HG03432 (cell line): ENCODE measurements around the gene TMOD3.
"Not testable (repeated sequence)": the region's sequence is repeated elsewhere in the genome, so short reads cannot be mapped to it uniquely, and the experiment has no call there.

Experiments used
- ATAC-seq: cut with Tn5 transposase; IDR thresholded peaks from one replicate; pipeline ENCODE4 v1.9.1; 2021; ENCODE audit warnings: mild to moderate bottlenecking, moderate library complexity; ENCODE audit not compliant: unreplicated experiment

TMOD3 gene

GRCh38 chr15:51829376-51830275, at the start of gene TMOD3:
Gene TMOD3, plus strand, starts transcription at chr15:51829653. Its CDS starts 33,232 bp downstream, at chr15:51862885.
- ATAC-seq: peak; percentile 93

DNA sequence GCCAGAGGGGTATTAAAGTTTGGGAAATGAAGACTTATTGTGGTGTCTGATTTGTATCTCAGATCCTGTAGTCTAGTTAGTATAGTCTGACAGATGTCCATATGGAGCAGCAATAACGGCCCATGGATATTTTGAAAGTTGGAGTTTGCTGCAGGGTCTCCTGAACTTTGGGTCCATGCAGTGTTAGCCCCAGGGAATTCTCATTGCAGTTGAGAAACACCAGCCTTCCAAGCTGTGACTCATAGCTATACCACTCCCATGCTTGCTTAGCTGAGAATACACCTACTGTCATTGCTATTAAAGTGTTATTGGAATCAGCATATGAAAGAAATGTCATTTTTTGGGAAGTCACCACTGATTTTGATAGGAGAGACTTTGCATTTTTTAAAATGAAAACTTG, 48.8 kb upstream of the TMOD3 start:
- ATAC-seq: no peak

- no peak for ATAC-seq
Observed at GRCh38 chr15:51781506-51781905, 47.9 kb upstream of the TMOD3 start.

GRCh38 chr15:51782357-51782896, 47.0 kb upstream of the TMOD3 start:
- no peak for ATAC-seq

DNA sequence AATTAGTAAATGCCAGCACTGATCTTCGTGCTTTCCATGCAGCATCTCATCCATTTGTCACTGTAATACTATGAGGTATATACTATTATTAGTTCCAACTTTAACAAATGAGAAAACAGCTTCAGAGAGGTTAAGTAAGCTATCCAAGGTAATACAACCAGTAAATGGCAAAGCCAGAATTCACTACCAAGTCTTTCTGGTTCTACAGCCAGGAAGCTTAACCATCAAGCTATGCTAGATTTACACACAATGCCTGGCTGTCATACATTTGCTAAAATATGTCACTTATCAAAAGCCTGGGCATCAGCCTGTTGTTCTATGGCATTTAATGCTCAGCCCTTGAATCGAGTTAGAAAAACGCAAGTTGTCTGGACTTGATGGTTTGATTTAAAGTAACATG, 45.5 kb upstream of the TMOD3 start:
- ATAC-seq: no peak

GRCh38 chr15:51787130-51787529, 42.3 kb upstream of the TMOD3 start:
- ATAC-seq: not testable (repeated sequence)

DNA sequence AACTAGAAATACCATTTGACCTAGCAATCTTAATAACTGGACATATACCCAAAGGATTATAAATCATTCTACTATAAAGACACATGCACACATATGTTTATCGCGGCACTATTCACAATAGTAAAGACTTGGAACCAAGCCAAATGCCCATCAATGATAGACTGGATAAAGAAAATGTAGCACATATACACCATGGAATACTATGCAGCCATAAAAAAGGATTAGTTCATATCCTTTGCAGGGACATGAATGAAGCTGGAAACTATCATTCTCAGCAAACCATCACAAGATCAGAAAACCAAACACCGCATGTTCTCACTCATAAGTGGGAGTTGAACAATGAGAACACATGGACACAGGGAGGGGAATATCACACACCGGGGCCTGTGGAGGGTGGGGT, 37.0 kb upstream of the TMOD3 start:
- ATAC-seq: not testable (repeated sequence)

- no peak for ATAC-seq
Observed at GRCh38 chr15:51793521-51794305, 35.7 kb upstream of the TMOD3 start.

GRCh38 chr15:51796847-51797401, 32.5 kb upstream of the TMOD3 start:
- no peak for ATAC-seq

GRCh38 chr15:51798281-51798680, 31.2 kb upstream of the TMOD3 start:
- no peak for ATAC-seq

DNA sequence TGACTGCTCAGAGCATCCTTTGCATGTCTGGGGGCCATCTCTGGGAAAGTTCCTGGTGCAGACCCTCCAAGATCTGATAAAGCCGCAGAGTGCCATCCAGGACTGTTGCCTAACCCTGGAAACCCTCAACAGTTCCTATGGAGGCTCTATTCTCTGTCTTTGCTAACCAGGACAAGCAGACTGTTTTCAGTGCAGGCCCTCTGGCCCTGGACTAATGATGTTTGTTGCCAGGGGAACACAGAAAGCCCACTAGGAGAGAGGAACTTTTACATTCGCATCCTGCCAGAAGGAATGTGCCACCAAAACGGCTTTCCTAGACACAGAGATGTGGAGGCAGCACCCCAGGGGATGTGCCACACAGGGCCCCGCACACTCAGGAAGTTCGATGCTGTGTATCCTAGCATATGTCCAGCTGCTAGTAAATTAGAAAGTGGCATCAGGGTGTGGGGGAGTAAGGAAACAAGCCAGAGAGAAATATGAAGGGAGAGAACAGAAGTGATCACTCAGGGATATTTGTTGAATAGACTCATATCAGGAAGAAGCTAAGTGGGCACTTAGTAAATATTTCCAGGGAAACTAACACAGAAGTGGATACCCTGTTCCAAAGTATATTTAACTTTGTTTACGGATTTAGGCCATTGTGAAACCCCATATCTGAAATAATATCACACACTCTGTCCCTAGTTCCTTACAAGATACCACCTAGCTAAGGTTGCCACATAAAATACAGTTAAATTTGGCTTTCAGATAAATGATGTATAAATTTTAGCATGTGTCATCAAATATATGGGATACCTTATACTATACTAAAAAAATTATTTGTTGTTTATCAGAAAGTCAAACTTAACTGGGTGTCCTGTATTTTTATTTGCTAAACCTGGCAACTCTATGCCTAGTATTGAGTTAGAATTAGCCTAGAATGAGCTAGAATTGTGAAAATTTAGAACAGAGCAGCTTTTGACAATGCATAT, 29.9 kb upstream of the TMOD3 start:
- no peak for ATAC-seq

DNA sequence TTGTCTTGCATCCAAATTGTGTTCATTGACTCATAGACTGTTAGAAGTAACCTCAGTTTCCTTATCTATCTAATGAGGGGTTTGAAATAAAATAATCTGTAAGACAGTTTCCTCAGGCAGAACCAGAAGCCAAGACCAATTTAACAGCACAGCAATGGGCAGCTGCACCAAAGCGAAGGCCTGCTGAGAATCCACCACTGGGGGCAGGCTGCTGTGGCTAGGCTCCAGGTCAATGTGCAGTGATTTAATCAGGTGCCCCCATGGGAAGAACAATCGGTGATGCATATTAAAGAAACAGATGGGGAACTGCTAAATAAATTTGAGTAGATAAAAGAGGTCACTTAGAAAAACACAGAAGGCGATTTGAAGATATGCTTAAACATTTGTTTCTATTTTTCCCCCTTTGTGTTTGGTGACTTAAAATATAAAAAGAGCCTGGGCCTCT, 28.0 kb upstream of the TMOD3 start:
- no peak for ATAC-seq

- ATAC-seq: no peak
Observed at GRCh38 chr15:51802593-51802992, 26.9 kb upstream of the TMOD3 start.

DNA sequence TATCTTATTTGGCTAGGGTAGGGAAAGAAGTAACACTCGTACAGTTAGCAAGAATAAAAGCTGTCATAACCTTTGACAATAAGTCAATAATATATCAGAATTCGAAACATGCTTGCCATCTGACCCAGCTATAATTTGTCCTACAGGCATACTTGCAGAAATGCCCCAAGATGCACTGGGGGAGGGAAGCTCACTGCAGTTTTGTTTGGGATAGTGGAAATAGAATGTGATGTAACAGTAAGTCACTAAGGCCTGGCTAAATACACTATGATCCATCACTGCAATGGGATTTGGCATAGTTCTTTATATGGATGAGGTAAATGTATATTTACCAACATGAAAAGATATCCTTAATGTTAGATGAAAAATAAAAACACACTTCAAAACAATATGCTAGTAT, 25.5 kb upstream of the TMOD3 start:
- no peak for ATAC-seq

- ATAC-seq: no peak
Observed at GRCh38 chr15:51806123-51806522, 23.3 kb upstream of the TMOD3 start.

DNA sequence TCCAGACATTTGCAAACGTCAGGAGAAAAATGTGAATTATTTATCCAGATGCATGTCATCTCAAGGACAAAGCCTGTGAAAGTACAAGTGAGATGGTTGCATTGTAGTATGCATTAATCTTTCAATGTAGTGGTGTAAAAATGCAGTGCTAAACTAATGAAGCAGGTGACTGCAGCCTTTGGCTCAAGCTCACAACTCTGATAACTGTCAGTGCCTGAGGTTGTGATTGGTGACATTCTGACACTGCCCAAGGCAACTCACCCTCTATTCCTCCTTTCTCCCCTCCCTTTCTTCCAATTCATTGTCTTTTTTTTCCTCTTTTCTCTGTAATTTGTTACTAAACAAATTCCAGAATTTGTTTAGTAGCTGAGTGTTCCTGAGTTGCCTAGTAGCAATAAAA, 20.0 kb upstream of the TMOD3 start:
- no peak for ATAC-seq

GRCh38 chr15:51812598-51812997, 16.9 kb upstream of the TMOD3 start:
- ATAC-seq: no peak

DNA sequence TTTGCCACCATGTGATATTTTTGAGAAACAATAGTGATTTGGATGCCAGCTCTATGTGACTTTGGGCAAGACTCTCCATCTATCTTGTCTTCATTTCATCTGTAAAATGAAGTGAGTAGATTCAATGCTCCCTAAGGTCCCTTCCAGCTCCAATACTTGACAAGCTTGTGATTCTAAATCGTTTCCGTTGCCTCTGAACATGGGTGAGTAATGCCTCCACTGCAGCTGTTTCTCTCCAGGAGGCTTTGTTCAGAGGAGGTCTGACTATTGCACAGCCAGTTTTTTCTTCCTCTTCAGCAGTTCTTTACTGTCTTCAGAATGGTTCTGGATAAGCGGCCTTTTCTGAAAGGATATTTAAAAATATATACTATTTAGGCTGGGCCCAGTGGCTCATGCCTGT, 14.8 kb upstream of the TMOD3 start:
- no peak for ATAC-seq

GRCh38 chr15:51816611-51817010, 12.8 kb upstream of the TMOD3 start:
- ATAC-seq: no peak

- no peak for ATAC-seq
Observed at GRCh38 chr15:51818150-51818549, 11.3 kb upstream of the TMOD3 start.
